GM23338 (cell line): ENCODE results near the gene DYRK1A. TPM values are rescaled to one million over a fixed set of nuclear protein-coding genes. Genes with fewer than 3 reads are reported as not detected.

Source experiments
- ATAC-seq: fragments of 200-7000 bp; cut with Tn5 transposase; 3 replicates; pipeline ENCODE4 v1.9.1; 2020
- DNase-seq: peaks from one replicate; pipeline ENCODE4 v3.0.0-alpha.2; 2015; ENCODE audit warnings: low spot score
- H2AFZ ChIP-seq: fragments of 200-600 bp; sonication (generic); 2 replicates; pipeline ENCODE4 v1.8.0; 2016; ENCODE audit warnings: antibody characterized with exemption, mild to moderate bottlenecking, moderate library complexity
- H3F3A ChIP-seq: fragments of 200-600 bp; sonication (generic); replicated peaks from 2 replicates; pipeline ENCODE4 v1.8.0; 2017; ENCODE audit warnings: antibody characterized with exemption, mixed run types, low read depth
- H3K27ac ChIP-seq: fragments of 200-600 bp; sonication (generic); 2 replicates; pipeline ENCODE4 v1.6.1; 2016; ENCODE audit warnings: low read depth
- H3K27me3 ChIP-seq: fragments of 200-600 bp; sonication (generic); 2 replicates; pipeline ENCODE4 v1.8.0; 2016; ENCODE audit warnings: mild to moderate bottlenecking, mixed run types, moderate library complexity; ENCODE audit not compliant: insufficient read depth
- H3K36me3 ChIP-seq: fragments of 200-600 bp; sonication (generic); 2 replicates; pipeline ENCODE4 v1.8.0; 2016; ENCODE audit warnings: mild to moderate bottlenecking; ENCODE audit not compliant: insufficient read depth
- H3K4me1 ChIP-seq: fragments of 200-600 bp; sonication (generic); 2 replicates; pipeline ENCODE4 v1.8.0; 2016; ENCODE audit warnings: mild to moderate bottlenecking, moderate library complexity; ENCODE audit not compliant: insufficient read depth
- H3K4me2 ChIP-seq: fragments of 200-600 bp; sonication (generic); 2 replicates; pipeline ENCODE4 v1.7.1; 2017; ENCODE audit warnings: mixed run types
- H3K4me3 ChIP-seq: fragments of 200-600 bp; sonication (generic); 2 replicates; pipeline ENCODE4 v1.6.1; 2016; ENCODE audit warnings: mixed run types
- H3K79me2 ChIP-seq: fragments of 200-600 bp; sonication (generic); replicated peaks from 2 replicates; pipeline ENCODE4 v1.8.0; 2017; ENCODE audit warnings: mild to moderate bottlenecking; ENCODE audit not compliant: insufficient read depth
- H3K9me2 ChIP-seq: fragments of 200-600 bp; sonication (generic); 2 replicates; pipeline ENCODE4 v1.8.0; 2017; ENCODE audit not compliant: insufficient read depth
- H4K20me1 ChIP-seq: fragments of 200-600 bp; sonication (generic); replicated peaks from 2 replicates; pipeline ENCODE4 v1.8.0; 2017; ENCODE audit warnings: mild to moderate bottlenecking; ENCODE audit not compliant: insufficient read depth
- H3K27ac Mint-ChIP-seq: 2 replicates; pipeline ENCODE4 v1.8.0; 2020; ENCODE audit warnings: inconsistent platforms, mild to moderate bottlenecking, moderate library complexity, mixed read lengths
- H3K27me3 Mint-ChIP-seq: 3 replicates; pipeline ENCODE4 v1.8.0; 2022; ENCODE audit warnings: low read depth, mild to moderate bottlenecking, moderate library complexity, mixed read lengths, inconsistent platforms; ENCODE audit not compliant: insufficient read depth, poor library complexity
- H3K36me3 Mint-ChIP-seq: 3 replicates; pipeline ENCODE4 v1.8.0; 2021; ENCODE audit warnings: low read depth, mild to moderate bottlenecking, inconsistent platforms, moderate library complexity, mixed read lengths
- H3K4me1 Mint-ChIP-seq: 3 replicates; pipeline ENCODE4 v1.8.0; 2020; ENCODE audit warnings: mild to moderate bottlenecking, inconsistent platforms, mixed read lengths
- H3K4me3 Mint-ChIP-seq: 3 replicates; pipeline ENCODE4 v1.8.0; 2021; ENCODE audit warnings: moderate library complexity, mild to moderate bottlenecking, inconsistent platforms, mixed read lengths
- H3K9me3 Mint-ChIP-seq: 3 replicates; pipeline ENCODE4 v1.8.0; 2020; ENCODE audit warnings: moderate library complexity, mild to moderate bottlenecking, inconsistent platforms, mixed read lengths
- CREB1 ChIP-seq: fragments of 250-450 bp; sonication (Bioruptor Pico); IDR thresholded peaks from 2 replicates; pipeline ENCODE4 v1.5.0; 2020; ENCODE audit warnings: low read depth, mild to moderate bottlenecking, moderate library complexity
- CTCF ChIP-seq, 2 experiments: fragments of 200-600 bp in 1 of 2; sonication (generic) in 1 of 2; conservative IDR thresholded peaks; 2 replicates each; pipeline versions ENCODE4 v1.5.1 to v1.6.1; 2016 to 2017; ENCODE audit warnings: antibody characterized with exemption in 2 of 2, low read depth in 2 of 2, mild to moderate bottlenecking in 2 of 2, moderate library complexity in 1 of 2
- ETS1 ChIP-seq: IDR thresholded peaks from 2 replicates; pipeline ENCODE4 v1.6.1; 2016; ENCODE audit warnings: antibody characterized with exemption
- EZH2 ChIP-seq: fragments of 200-600 bp; sonication (generic); IDR thresholded peaks from one replicate; pipeline ENCODE4 v1.8.0; 2017; ENCODE audit warnings: antibody characterized with exemption, mild to moderate bottlenecking, low read depth; ENCODE audit not compliant: unreplicated experiment
- EZH2phosphoT487 ChIP-seq: fragments of 200-600 bp; sonication (generic); IDR thresholded peaks from one replicate; pipeline ENCODE4 v1.8.1; 2018; ENCODE audit warnings: antibody characterized with exemption; ENCODE audit not compliant: unreplicated experiment
- JUNB ChIP-seq: IDR thresholded peaks from one replicate; pipeline ENCODE4 v1.6.1; 2016; ENCODE audit warnings: antibody characterized with exemption; ENCODE audit not compliant: unreplicated experiment
- NANOG ChIP-seq: IDR thresholded peaks from 2 replicates; pipeline ENCODE4 v1.6.1; 2016; ENCODE audit warnings: antibody characterized with exemption, borderline replicate concordance
- POLR2AphosphoS5 ChIP-seq: IDR thresholded peaks from 2 replicates; pipeline ENCODE4 v1.6.1; 2016; ENCODE audit warnings: antibody characterized with exemption, low read depth
- REST ChIP-seq: IDR thresholded peaks from one replicate; pipeline ENCODE4 v1.6.1; 2018; ENCODE audit warnings: antibody characterized with exemption; ENCODE audit not compliant: unreplicated experiment
- ZNF114 ChIP-seq: fragments of 250-450 bp; sonication (Bioruptor Pico); IDR thresholded peaks from 2 replicates; pipeline ENCODE4 v1.5.0; 2020; ENCODE audit warnings: mild to moderate bottlenecking, moderate library complexity
- ZNF331 ChIP-seq: fragments of 250-450 bp; sonication (Bioruptor Pico); IDR thresholded peaks from 2 replicates; pipeline ENCODE4 v1.5.0; 2020; ENCODE audit warnings: low read depth, mild to moderate bottlenecking, moderate library complexity
- ZNF462 ChIP-seq: fragments of 250-450 bp; sonication (Bioruptor Pico); IDR thresholded peaks from 2 replicates; pipeline ENCODE4 v1.5.0; 2020; ENCODE audit warnings: mild to moderate bottlenecking, moderate library complexity
- polyA plus RNA-seq: library from polyadenylated mRNA; unstranded; fragments of >200 nt; fragmentation: Nextera tagmentation; extraction: Ambion mirVana; gene quantifications from 2 replicates; pipeline ENCODE4 v1.2.1, GENCODE V29; 2016
- total RNA-seq: library from RNA; depleted of rRNA; stranded (reverse); fragments of >200 nt; shearing (Covaris generic); gene quantifications from 2 replicates; pipeline ENCODE4 v1.2.3, GENCODE V29; 2014

The DYRK1A gene
- total and polyA plus RNA-seq, 2 experiments from 2014 or later: 10.3 to 84.7 TPM

GRCh38 chr21:37414292-37415253 lies 48.0 kb downstream of the DYRK1A start:
- Histone ChIP-seq H3K9me2 (no peaks in the 10 kb centered on the region), H2AFZ (no peak overlapping the region), H3K36me3 (no peaks in the 10 kb centered on the region), H3K27me3 (no peaks in the 10 kb centered on the region), H3F3A (no peaks in the 10 kb centered on the region), H3K79me2 (peaks cover 100% of the 10 kb centered on the region), H3K4me1 (peaks cover 50% of the 10 kb centered on the region), H3K4me2 (no peak overlapping the region), H3K4me3 (no peak overlapping the region), H4K20me1 (peaks cover 75% of the 10 kb centered on the region), H3K27ac (peak overlapping the region; percentile 15; the same call in 1 of the 2 replicates)
- Mint-ChIP-seq H3K4me1 (peaks cover 54% of the 10 kb centered on the region), H3K27ac (no peak overlapping the region; the same call in 1 of the 2 replicates), H3K4me3 (no peak overlapping the region), H3K9me3 (no peaks in the 10 kb centered on the region), H3K27me3 (peaks cover 2% of the 10 kb centered on the region), H3K36me3 (peaks cover 3% of the 10 kb centered on the region; the same call in 1 of the 3 replicates)
- ATAC-seq: no peak
- TF ChIP-seq NANOG (no peak), EZH2phosphoT487 (no peak), CTCF (conservative IDR thresholded peaks at IDR 0.05; ENCODE audit: low read depth in 2 of 2) (no peak), ZNF462 (CRISPR knock-in tag) (no peak), POLR2AphosphoS5 (no peak), CREB1 (CRISPR knock-in tag) (no peak), ETS1 (no peak), ZNF114 (no peak), JUNB (no peak), ZNF331 (CRISPR knock-in tag) (no peak), EZH2 (no peak), REST (no peak)
- no peak for DNase-seq
